Midbrain (tissue), 1 donor: ENCODE results near the gene ITGB4.

Source experiments
- DNase-seq: peaks from one replicate; lab custom pipeline; 2025; lab: John Stamatoyannopoulos, UW

Gene ITGB4

DNA sequence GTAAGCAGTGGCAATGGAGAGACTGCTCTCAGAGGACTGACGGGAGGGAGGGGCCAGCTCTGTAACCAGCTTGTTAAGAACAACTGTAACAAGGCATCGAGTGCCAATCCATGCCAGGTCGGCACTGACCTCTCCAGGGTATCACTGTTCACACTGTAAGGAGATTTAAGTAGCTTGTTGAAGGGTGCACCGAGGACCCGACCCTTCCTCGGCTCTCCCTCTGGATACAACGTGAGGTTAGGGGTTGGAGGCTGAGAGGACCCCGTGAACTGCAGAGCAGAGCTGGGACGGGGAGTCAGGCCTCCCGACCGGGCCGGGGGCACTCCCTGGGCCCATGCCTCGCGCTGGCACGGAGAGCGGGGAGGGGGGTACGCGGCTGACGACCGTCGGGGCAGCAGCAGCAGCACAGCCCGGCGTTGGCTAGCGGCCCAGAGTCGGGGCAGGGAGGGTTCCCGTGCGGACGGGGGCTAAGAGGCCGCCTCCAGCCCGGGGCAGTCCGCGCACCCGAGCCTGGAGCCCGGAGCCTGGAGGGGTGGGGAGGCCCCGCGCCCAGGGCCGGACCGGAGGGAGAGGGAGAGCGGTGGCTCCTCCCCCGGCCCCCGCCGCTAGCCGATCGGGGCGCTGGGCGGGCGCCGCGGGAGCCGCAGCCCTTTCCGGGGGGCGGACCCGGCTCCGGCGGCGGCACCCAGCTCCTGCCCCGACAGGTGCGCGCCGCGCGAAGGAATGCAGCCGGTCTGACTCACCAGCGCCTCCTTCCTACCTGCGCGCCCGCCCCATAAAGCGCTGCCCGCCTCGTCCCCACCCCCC is at the start of gene ITGB4:
ITGB4 (plus strand) TSS at position 804 of the 807 bp plus-strand sequence. CDS start 3,245 bp downstream, outside the sequence.
- peak; percentile 61 for DNase-seq

DNA sequence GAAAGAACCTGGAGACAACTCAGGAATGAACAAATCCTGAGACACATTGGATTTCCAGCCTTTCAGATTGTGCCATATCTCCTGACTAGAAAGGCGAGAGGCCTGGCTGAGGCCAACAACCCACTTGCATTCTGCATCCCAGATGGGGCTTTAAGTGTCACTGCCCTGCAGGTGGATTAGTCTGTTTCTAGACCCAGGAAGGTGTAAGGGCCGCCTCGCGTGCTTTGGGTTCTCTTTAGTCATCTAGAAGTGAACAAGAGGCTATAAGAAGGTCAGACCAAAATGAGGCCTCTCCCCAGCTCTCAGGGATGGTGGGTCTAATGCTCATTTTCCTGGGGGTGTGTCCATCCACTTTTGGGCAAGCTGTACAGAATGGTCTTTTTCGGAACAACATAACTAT is 49.2 kb upstream of the ITGB4 start:
- DNase-seq = no peak

DNA sequence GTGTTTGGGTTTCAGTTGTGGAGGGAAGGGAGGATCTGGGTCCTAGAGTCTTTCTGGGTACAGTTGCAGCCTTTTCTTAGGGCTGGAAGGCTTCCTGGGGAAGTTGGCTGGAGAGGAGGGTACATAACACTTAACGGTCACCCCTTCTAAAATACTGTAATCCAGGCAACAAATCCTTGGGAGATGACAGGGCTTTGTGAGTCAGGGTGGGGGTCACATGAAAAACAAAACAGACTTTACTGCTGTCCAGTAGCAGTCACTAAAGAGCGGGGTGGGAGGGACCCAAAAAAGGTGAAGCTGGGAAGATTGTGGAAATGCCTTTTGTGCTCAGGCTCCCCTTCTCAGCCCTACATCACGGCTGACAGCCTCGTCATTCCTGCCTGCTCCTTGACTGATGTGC is 47.8 kb upstream of the ITGB4 start:
- no peak for DNase-seq

DNA sequence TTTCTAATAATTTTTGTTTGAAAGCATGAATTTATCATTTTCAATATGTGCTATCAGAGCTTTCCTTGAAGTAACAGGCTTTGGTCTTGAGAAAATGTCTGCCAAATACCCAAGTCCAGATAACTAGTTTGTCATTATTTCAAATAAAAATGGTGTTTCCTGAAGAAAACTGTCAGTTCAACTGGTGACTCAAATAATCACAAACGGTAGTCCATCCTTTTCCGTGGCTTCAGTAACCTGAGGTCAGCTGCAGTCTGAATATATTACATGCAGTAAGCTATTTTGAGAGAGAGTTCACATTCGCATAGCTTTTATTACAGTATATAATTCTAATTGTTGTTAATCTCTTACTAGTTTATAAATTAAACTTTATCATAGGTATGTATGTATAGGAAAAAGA is 44.8 kb upstream of the ITGB4 start:
- no peak for DNase-seq

DNA sequence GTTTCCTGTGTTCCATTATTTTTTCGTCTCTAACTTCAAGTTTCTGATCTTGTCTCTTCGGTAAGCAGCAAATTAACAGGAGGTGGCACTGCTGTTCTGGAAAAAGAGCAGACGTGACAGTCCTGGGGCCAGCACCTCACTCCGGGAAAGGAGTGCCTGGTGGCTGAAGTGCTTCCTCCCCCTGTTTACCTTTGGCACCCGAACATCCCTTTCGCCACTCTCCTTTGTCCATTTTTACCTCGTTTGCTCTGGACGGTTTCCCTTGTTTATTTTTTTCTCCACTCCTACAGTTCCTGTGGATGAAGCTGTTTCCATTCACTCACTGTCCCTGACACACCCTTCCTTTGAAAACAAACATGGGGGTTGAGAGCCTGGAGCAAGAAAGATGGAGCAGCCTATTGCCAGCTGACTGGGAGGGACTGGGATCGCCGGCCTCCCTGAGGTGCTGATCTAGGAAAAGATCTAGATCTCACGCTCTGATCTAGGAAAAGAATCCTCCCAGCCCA is 41.5 kb upstream of the ITGB4 start:
- DNase-seq = peak; percentile 66

DNA sequence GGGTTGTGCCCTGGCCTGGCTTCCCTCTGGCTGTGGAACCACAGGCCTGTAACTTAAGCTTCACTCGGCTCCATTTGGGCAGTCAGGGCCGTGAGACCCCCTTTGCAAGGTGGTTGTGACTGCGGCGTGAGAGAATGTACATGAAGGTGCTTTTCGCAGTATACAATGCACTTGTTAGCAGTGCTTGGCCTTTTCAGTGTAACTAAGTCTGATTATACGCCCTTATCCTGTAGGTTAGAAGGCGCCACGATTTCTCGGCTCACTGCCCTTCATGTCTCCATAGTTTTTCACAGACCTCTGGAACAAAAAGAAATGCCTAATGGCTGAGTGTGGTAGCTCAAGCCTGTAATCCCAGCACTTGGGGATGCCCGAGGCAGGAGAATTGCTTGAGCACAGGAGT is 40.8 kb upstream of the ITGB4 start:
- no peak for DNase-seq

DNA sequence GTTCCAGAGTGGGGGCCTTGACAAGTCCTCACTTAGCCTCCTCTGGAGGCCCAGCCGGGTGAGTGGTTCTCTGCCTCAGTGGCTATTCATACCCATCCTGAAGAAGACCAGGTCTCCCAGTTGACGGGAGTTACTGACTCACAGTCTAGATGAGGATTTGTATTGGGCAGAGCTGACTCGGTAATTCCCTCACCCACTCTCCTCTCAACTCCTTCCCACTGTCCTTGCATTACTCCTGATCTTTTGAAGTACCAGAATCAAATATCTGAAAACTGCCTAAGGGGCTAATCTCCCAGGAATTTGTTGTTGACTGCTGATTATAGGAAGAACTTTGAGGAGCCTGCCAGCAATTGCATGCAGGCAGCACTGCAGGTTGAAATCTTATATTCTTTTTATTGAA is 40.0 kb upstream of the ITGB4 start:
- DNase-seq = no peak

DNA sequence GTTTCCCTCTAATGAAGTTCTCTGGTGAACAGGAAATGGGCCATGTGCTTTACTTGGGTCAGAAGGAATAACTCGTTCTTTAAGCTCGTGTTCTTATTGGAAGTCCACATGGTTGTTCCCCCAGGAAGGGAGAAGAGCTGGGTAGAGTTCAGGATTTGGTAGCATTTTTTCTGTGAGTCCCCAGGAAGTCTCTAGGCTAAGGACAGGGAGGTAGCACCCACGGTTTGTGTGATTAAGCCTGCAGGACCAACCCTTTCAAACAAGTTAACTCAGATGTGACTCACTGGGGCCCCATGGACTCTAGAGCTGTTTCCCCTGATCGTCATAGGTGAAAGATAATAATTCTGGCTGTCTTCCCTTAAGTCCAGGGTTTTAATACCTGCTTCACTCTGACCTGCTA is 37.7 kb upstream of the ITGB4 start:
- no peak for DNase-seq

DNA sequence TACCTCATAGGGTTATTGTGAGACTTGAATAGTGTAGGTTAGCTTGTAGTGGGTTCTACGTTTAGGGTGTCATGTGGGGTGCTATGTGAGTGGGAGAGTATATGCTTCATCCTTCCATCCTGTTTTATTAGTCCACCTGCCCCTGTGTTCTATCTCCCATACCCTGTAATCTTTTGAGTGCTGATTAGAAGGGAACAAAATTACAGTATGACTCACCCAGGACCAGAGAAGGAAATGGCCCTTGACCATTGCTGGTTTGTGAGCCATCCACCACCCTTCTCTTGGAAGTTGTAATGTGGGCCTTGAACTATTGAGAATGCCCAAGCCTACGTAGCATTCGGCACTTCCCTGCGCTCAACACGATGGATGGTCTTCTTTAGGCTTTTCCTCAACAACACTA is 37.0 kb upstream of the ITGB4 start:
- no peak for DNase-seq

DNA sequence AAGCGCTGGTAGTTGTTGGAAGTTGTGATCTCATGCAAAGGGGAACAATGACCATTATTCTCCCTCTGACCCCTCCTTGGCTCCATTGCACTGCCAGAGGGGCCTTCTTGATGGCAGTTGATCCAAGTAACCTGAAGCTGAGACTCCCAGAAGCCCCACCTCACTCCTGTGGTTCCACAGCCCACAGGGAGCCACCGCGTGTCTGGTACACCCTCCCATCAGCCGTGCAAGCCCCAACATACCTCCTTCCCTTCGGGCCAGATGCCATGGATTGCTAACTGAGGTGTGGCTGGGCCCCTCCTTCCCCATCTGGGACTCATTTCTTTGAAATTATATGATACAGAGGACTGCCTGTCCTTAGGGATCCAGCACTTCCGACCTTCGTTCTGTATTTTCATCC is 36.3 kb upstream of the ITGB4 start:
- peak; percentile 22 for DNase-seq

DNA sequence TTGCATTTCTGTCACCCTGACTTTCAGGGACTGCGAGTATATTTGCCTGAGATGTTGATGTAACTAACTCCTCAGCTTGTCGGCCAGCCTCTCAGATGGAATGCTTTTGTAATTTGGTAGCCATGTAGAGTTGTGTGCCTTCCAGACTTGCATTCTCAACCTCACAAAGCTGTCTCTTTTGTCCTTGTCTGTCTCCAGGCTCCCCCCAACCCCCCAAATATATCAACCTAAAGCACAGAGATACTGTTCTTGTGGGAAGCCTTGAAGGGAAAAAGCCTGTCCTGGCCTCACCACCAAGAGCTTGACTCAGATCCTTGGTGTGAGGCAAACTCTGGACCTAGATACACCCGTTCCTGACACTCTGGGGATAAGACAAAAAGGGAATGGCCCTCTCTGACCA is 35.8 kb upstream of the ITGB4 start:
- DNase-seq = no peak

DNA sequence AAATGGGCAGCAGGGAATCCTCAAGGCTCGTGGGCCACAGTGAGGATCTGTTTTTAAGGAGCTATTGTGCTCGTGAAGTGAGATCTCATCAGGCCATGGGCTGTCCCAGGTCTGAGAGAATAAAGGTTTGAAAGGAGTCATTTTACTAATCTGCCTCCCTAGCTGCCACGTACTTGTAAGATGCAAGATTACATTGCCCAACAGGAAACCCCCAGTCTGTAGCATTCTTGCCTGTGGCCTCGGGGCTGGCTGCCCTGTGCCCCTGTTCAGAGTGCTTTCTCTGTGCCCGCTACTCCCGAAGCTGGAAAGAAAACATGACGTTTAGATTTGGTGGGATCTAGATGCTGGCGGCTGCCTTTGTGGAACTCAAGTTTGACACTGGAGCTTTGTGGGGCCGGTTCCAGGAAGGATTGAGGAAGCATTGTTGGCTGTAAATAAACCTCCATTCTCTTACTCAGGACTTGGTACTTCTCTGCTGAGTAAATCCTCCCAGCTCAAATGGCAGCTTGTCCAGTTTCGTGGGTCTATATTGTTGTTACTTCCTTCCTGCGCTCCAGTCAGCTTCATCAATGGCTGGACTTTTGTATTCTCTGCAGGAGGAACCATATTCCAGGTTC is 32.9 kb upstream of the ITGB4 start:
- peak; percentile 43 for DNase-seq

DNA sequence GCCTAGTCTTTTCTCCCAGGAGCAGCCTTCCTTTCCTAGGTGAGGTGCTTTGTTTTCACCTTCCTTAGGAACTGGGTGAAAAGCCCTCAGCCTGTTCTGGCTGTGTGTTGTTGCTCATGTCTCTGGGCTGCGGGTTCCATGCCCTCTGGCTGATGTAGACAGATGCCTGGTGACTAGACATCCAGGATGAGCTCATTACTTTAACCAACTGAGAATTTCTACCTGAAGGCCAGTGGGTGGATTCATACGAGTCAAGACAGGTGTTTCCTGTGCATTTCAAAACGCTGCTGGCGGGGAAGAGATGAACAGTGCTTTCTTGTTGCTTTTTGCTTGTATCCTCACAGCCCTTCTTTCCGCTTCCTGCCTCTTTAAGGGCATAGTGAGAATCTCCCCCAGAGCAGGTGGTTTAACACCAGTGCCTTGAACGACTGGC is 31.8 kb upstream of the ITGB4 start:
- no peak for DNase-seq

DNA sequence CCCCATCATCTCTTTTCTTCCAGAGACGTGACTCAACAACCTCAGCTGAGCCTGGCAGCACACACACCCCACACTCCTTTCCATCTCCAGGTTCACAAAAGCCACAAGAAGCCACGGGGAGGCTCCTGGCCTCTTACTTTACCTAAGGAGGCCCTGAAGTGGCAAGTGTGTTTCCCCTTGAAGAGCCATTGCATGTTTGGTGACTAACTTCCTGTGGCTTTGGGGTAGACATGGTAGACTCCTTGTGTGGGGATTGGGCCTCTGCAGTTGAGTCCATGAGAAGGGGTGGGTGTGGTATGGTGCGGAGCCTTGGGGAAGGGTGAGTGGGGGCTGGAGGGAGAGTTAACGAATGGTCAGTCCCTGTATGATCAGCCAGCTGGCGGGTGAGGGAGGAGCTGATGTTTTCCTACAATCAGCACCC is 29.9 kb upstream of the ITGB4 start:
- DNase-seq = no peak

DNA sequence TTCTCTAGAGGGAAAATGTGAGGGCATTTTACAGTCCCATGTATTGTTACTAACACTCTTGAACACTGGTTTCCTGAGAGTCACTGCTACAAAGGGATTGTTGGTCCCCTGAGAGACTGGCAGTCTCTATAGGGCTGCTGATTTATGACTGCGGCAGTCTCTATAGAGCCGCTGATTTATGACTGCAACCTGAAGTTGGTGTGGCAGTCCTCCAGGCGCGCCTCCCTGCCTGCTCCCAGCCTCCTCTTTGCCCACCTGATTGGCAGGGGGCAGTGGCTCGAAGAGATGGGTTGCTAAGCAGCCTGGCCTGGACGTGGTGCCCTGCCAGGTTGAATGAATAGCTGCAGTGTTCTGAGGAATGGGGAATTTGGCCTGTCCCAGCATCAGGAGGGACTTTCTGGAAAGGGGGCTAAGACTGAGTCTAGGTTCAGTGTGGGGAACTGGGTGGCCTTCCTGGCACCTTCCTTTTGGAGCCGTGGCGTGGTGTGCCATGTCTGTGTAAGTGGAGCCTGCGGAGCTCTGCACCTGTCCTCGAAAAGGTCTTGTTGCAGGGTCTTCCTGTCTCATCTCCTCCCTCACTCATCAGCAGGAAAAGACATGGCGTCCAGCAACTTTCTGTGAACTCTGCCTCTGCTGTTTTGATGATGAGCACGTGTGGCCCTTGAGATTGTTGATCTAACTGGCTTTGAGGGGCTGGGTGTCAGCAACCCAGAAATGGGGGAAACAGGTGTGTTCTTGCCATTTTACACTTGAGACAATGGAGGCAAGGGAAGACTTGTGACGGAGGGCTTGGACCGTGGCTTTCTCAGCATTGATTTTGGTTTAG is 29.2 kb upstream of the ITGB4 start:
- DNase-seq = peak; percentile 78

DNA sequence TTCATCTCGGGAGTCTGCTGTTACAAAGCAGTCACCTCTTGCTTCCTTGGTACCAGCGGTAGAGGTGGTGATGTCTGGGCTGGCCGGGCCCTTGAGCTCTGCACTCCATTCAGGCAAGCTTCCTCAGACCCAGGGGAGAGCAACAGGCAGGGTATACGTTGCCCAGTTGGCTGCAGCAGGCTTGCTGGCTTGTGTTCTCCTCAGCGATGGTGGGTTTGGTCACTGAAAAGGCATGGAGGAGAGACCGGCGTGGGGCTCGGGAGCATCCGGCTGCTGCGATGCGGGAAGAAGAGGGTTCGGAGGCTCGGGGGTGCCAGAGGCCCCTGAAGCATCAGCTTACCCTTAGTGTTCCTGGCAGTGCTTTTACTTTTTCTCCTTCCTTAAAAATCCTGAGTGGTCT is 28.3 kb upstream of the ITGB4 start:
- no peak for DNase-seq

DNA sequence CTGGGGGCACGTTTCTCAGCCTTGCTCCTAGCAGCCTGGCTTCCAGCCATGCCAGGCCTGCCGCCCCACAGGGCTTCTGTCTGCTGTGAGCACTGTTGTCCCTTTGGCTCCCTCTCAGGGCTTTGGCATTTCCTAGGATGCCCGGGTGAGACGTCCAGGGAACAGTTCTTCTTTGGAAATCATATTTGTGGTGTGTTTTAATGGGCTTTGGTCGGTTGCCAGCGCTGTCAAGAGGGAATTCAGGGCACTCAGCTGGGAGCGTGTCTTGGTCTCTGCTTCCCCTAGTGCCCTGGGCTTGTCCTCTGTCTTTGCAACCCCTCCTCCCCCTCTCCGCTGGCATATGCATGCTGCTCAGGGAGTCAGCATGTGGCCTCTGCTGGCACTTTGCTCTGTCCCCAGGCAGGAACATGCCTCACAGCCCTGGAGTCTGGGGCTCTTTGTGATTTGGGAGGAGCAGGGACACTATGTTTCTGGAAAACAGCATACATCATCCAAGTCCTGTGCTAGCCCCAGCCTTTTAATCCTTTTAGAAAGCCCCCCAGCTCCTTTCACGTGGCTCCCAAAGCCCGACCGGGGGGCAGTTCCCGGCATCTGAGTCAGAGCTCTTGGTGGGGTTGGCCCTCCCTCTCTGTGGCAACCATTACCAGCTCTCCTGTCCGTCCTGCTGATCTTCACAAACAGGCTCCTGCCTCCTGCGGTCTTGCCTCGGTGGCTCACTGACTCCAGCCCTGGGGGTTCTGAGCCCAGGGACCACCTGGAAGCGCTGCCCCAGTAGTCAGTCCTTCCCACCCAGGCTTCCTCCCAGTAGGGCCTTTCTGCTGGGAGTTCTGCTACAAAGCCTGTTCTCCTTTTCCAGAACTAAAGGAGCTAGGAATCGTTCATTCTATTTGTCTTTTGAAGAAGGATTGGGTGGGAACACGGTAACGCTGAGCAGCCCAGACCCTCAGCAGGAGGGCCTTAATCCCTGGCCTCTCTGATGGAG is 27.5 kb upstream of the ITGB4 start:
- DNase-seq = peak; percentile 93

DNA sequence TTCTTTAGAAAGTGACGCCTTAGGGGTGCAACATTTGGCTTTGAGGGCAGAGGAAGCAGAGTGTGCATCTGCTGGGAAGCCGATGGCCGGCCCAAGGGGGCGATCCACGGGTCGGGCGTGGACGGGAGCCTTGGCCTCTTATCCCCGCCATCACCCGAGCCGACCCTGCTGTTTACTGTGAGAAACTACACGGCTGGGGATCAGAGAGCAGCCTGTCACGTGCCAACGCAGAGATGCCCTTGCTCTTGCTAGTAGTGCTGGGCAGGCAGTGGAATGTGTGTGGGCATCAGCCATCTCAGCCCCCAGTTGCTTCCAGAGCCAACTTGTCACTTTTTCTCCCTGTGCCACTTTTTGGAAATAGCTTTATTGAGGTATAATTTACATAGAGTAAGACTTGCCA is 26.7 kb upstream of the ITGB4 start:
- DNase-seq = no peak

DNA sequence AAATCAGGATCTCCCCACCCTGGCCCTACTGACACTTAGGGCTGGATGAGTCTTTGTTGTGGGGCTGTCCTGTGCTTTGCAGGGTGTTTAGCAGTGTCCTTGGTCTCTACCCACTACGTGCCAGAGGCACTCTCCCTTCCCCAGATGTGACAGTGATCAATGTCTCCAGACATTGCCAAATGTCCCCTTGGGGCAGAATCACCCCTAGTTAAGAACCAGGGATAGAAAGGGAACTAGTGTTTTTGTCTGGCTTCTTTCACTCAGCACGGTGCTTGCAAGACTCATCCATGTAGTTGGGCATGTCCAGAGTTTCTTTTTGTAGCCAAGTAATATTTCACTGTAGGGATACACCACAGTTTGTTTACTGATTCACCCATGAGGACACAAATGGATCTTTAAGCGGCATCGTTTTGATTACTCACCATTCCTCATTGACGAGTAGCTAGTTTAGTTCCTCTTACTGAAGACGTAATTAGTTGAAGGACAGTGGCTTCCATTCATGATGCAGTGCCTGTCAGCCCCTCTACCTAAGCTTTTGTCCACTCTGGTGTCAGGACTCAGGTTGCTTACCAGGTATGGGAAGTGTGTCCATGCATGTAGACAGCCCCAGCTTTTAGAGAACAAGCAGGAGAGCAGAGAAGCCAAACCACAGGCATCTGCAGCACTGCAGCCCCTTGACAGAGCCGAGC is 26.0 kb upstream of the ITGB4 start:
- DNase-seq = no peak

DNA sequence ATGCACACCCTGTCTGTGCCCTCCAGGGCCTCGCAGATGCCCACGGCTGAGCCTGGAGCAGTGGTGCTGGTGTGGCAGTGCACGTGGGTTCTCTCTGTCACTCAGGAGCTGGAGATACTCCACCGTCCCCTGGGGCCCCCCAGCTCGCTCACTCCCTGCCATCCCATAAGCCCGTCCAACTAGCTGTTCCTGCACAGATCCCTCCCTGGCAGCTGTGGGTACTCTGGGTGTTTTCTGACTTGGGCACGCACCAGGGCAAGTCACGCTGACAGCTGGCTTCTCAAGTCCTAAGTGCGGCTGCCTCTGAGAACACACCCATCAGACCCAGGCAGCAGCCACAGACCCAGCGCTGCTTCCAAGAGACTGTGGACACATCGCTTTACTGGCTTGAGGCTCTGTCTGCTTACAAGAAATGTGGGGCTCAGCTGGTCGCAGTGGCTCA is 25.4 kb upstream of the ITGB4 start:
- peak; percentile 44 for DNase-seq
